ENCODE measurements around the gene ADAP1. TPM values are rescaled to one million over a fixed set of nuclear protein-coding genes. Genes with fewer than 3 reads are reported as not detected.

The ADAP1 gene
- total RNA-seq, 1 experiment from 2014 or later, result 6.2 TPM

DNA sequence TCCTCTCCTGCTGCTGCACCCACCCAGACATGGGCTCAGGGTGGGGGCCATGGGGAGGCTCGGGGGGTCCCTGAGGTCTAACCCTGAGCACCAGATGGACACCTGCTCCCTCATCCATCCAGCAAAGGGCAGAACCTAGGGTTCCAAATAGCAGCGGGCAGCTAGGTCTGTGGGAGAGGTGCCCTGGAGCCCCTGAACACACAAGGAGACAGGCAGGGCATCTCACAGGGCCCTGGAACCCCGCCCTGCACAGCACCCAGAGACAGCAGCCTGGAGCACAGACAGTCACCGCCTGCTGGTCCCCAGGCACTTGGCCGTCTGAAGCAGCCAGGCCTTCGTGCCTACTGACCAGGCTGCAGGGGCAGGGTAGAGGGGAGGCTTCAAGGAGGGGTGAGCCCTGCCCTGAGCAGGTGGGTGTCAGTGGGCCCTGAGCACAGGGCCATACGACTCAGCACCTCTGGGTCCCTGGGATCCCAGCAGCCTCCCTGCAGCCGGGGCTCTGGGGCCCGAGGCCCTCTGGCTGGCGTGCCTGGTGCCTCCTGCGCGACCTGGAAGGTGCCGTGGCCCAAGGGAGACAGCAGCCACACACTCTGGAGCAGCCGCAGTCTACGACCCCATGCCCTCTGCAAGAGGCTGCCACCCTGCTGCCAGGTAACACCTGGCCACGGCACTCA is 39.8 kb downstream of the ADAP1 start:
- Mint-ChIP-seq H3K27ac (no peak overlapping the region), H3K4me1 (peaks cover 0 to 3% of the 10 kb centered on the region in 2 experiments; a peak in 1 of 4 replicates), H3K4me3 (no peak overlapping the region), H3K36me3 (ENCODE audit: insufficient read depth in 1 of 3, low read depth in 3 of 3) (no peaks in the 10 kb centered on the region), H3K9me3 (no peaks in the 10 kb centered on the region; a peak in 1 of 5 replicates), H3K27me3 (ENCODE audit: low read depth) (peaks cover 9% of the 10 kb centered on the region)
- no peaks in the 10 kb centered on the region for H4K20me1 ChIP-seq (ENCODE audit: control insufficient read depth, insufficient read depth, insufficient read length)
- H3K4me1 ChIP-seq (ENCODE audit: insufficient read depth, low read length), result no peaks in the 10 kb centered on the region; the same call in 1 of the 2 replicates
- H3K23me2 ChIP-seq (ENCODE audit: insufficient read length, low read depth, low read length, poor library complexity, severe bottlenecking), result no peaks in the 10 kb centered on the region
- H3K9ac ChIP-seq (ENCODE audit: extremely low read depth, insufficient read length, low read length), result no peak overlapping the region
- no peak overlapping the region for H2BK20ac ChIP-seq (ENCODE audit: low read depth, low read length, poor library complexity, severe bottlenecking)
- TF ChIP-seq, protein P1, sequence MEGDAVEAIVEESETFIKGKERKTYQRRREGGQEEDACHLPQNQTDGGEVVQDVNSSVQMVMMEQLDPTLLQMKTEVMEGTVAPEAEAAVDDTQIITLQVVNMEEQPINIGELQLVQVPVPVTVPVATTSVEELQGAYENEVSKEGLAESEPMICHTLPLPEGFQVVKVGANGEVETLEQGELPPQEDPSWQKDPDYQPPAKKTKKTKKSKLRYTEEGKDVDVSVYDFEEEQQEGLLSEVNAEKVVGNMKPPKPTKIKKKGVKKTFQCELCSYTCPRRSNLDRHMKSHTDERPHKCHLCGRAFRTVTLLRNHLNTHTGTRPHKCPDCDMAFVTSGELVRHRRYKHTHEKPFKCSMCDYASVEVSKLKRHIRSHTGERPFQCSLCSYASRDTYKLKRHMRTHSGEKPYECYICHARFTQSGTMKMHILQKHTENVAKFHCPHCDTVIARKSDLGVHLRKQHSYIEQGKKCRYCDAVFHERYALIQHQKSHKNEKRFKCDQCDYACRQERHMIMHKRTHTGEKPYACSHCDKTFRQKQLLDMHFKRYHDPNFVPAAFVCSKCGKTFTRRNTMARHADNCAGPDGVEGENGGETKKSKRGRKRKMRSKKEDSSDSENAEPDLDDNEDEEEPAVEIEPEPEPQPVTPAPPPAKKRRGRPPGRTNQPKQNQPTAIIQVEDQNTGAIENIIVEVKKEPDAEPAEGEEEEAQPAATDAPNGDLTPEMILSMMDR (conservative IDR thresholded peaks at IDR 0.05), result no peak
- DNase-seq, result no peak
- no peak overlapping the region for H3K18ac ChIP-seq (ENCODE audit: insufficient read length, low read depth, low read length)
- no peak overlapping the region for H2BK120ac ChIP-seq (ENCODE audit: low read depth, low read length, poor library complexity, severe bottlenecking)
- H2AK5ac ChIP-seq (ENCODE audit: insufficient read length, low read length), result no peak overlapping the region
- WGBS (ENCODE audit: extremely low coverage, insufficient read length, low lambda C conversion rate), result no CpG with 5 or more reads among the region's 16 CpGs
- no peaks in the 10 kb centered on the region for H3K9me3 ChIP-seq (ENCODE audit: control insufficient read depth, low read depth, low read length)
- H3K23ac ChIP-seq (ENCODE audit: insufficient read length, low read depth, low read length), result no peak overlapping the region
- H3K14ac ChIP-seq (ENCODE audit: insufficient read depth, low read length), result no peak overlapping the region; the same call in 1 of the 2 replicates
- H3K79me1 ChIP-seq (ENCODE audit: insufficient read depth, low read depth, low read length, poor library complexity, severe bottlenecking), result no peaks in the 10 kb centered on the region
- no peak overlapping the region for H2BK12ac ChIP-seq (ENCODE audit: insufficient read length, low read depth, low read length)
- no peak overlapping the region for H2BK5ac ChIP-seq (ENCODE audit: insufficient read length, low read length)
- H3K4me2 ChIP-seq (ENCODE audit: insufficient read depth, insufficient read length, low read length), result no peak overlapping the region
- H3K56ac ChIP-seq (ENCODE audit: insufficient read length, low read depth, low read length), result no peak overlapping the region
- H3K79me2 ChIP-seq (ENCODE audit: insufficient read depth, low read length), result no peaks in the 10 kb centered on the region
- no peak overlapping the region for H3K4ac ChIP-seq (ENCODE audit: low read depth, low read length)
- no peak overlapping the region for H4K8ac ChIP-seq (replicated peaks; ENCODE audit: insufficient read length, low read depth, low read length)
- H3K27ac ChIP-seq (ENCODE audit: insufficient read length, low read depth, low read length), result no peak overlapping the region
- H2AFZ ChIP-seq (ENCODE audit: low read length), result no peak overlapping the region
- no peaks in the 10 kb centered on the region for H3K27me3 ChIP-seq (ENCODE audit: insufficient read depth, low read length)
- H4K91ac ChIP-seq (ENCODE audit: insufficient read length, low read depth, low read length), result no peak overlapping the region
- H2BK15ac ChIP-seq (ENCODE audit: low read depth, low read length), result no peak overlapping the region
- H4K5ac ChIP-seq (ENCODE audit: insufficient read length, low read depth, low read length), result no peak overlapping the region
- H3T11ph ChIP-seq (ENCODE audit: low read length), result no peak overlapping the region

Measured in H9 (cell line).